ENCODE data around the gene ANKRD39. TPM values are rescaled to one million over a fixed set of nuclear protein-coding genes. Genes with fewer than 3 reads are reported as not detected.
"Not testable (repeated sequence)": the region's sequence is repeated elsewhere in the genome, so short reads cannot be mapped to it uniquely, and the experiment has no call there.

Gene ANKRD39
- total RNA-seq, 1 donor from 2014 or later, result 5.6 TPM

DNA sequence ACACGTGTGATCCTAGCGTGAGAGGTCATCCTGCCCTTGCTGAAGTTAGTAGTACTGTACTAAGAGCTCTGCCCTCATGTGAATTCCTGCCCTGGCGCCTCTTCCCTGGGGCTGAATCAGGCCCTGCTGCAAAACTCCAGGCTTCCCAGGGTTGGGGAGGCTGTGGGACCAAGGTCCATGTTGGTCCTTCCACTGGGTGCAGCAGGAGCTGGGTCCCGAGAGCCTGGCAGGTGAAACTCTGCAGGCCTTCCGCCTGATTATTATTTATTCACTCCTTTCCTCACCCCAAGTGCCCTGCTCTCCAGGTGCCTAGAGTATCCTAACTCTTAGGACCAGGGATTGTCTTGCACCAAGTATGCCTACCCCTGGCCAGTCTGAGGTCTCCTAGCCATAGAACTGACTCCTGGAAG, 47.0 kb downstream of the ANKRD39 start:
- no peak for DNase-seq (ENCODE audit: low read depth in 2 of 2)

GRCh38 chr2:96809951-96810782, 47.6 kb downstream of the ANKRD39 start:
- no peak for DNase-seq (ENCODE audit: low read depth in 2 of 2)

- DNase-seq (ENCODE audit: low read depth in 2 of 2), result no peak
These were observed 48.5 kb downstream of the ANKRD39 start for GRCh38 chr2:96809216-96809882.

- DNase-seq (ENCODE audit: low read depth in 2 of 2), result no peak
These were observed 49.5 kb downstream of the ANKRD39 start for GRCh38 chr2:96808176-96808837.

GRCh38 chr2:96807127-96807471, 50.7 kb downstream of the ANKRD39 start:
- no peak for DNase-seq (ENCODE audit: low read depth in 2 of 2)

GRCh38 chr2:96806468-96807126, 51.2 kb downstream of the ANKRD39 start:
- DNase-seq (ENCODE audit: low read depth in 2 of 2), result no peak

DNA sequence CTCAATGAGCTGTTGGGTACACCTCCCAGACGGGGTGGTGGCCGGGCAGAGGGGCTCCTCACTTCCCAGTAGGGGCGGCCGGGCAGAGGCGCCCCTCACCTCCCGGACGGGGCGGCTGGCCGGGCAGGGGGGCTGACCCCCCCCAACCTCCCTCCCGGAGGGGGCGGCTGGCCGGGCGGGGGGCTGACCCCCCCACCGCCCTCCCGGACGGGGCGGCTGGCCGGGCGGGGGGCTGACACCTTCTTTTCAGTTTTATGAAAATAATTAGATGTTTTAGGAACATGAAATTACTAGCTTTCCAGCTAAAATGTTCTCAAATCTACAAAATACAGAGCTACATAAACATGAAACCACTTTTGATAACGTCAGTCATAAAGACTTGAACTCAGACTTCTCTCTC, 51.9 kb downstream of the ANKRD39 start:
- not testable (repeated sequence) for DNase-seq (ENCODE audit: low read depth in 2 of 2)

DNA sequence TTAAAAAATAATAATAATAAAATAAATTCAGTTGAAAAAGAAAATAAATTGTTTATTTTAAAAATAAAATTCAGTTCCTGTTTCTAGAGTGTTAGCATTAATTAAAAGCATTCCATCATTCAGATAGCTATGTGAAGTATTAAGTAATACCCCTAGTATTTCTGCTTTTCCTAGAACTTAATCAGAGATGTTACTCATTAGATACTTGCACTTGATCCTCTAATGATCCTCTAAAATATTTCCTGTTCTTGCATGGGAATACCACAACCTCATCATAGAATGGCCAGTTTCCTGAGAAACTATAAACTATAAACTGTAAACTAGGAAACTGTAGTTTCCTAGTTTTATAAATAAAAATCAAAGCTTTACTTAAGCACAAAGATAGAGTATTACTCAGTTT, 52.8 kb downstream of the ANKRD39 start:
- no peak for DNase-seq (ENCODE audit: low read depth in 2 of 2)

- no peak for DNase-seq (ENCODE audit: low read depth in 2 of 2)
These were observed 55.1 kb downstream of the ANKRD39 start for GRCh38 chr2:96802721-96803120.

DNA sequence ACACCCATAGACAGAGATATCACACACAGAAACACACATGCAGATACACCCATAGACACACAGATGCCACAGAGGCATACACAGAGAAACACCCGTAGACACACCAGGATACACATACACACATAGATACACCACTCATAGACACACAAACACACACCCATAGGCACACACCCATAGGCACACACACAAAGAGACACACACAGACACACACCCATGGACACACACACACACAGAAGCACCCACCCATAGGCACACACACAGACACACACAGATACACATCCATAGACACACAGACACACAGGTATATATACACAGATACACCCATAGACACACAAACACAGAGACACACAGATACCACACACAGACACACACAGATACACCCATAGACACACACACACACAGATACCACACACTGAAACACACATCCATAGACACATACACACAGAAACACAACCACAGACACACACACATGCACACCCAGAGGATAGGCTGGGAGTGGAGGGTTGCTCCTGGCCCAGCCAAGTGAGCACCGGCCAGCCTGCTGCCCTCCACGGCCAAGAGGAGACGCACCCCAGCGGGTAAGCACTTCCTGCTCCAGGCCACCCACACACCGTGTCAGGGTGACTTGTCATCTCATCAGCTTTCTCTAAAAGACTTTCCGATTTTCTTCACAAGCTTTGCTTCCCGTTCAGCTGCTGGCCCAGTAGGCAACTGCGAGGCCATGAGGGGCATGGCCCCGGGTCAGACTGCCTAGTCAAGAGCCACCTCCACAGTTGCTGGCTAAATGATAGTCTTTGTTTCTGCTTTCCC, 55.8 kb downstream of the ANKRD39 start:
- no peak for DNase-seq (ENCODE audit: low read depth in 2 of 2)

- peak; percentile 45 to 70 for DNase-seq (ENCODE audit: low read depth in 2 of 2)
These were observed 56.6 kb downstream of the ANKRD39 start for GRCh38 chr2:96801005-96801785.

GRCh38 chr2:96800061-96801004, 57.5 kb downstream of the ANKRD39 start:
- DNase-seq (ENCODE audit: low read depth in 2 of 2), result no peak

- no peak for DNase-seq (ENCODE audit: low read depth in 2 of 2)
These were observed 58.2 kb downstream of the ANKRD39 start for GRCh38 chr2:96799623-96799935.

DNA sequence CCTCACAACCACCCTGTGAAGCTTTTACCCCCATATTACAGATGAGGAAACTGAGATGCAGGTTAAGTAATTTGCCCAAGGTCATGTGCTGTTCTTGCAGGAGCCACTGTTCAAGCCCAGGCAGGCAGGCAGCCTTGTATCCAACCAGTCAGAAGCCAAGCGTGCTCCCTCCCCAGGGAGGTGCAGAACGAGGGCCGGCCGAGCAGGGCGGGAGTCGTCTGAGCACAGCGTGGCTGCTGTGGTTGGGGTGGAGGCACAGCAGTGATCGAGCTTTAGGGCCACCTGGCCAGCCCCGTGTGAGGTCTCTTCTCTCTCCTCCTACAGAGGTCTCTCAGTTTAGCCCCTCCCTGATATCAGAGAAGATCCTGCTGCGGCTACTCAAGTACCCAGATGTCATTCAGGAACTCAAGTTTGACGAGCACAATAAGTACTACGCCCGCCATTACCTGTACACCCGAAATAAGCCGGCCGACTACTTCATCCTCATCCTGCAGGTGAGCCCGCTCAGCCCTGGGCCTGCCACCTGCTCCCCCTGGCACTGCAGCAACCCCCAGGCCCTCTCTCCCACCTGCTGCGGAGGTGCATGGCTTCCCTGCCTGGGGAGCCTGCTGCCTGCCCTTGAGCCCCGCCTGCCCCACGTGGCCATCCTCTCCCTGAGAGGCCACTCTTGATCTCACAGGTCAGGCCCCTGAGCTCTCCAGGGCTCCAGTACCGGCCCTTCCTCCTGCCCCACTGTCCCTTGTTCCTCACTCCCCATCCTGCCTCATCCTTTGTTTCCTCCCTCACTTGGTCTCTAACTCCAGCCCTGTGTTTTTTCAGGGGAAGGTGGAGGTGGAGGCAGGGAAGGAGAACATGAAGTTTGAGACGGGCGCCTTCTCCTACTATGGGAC, 58.8 kb downstream of the ANKRD39 start:
- no peak for DNase-seq (ENCODE audit: low read depth in 2 of 2)
